OCI-M2 (cell line): ENCODE results near the gene S100A14.

ENCODE experiments used
- DNase-seq: peaks from one replicate; lab custom pipeline; 2025; ENCODE audit not compliant: unreplicated experiment; lab: John Stamatoyannopoulos, UW

Gene S100A14

DNA sequence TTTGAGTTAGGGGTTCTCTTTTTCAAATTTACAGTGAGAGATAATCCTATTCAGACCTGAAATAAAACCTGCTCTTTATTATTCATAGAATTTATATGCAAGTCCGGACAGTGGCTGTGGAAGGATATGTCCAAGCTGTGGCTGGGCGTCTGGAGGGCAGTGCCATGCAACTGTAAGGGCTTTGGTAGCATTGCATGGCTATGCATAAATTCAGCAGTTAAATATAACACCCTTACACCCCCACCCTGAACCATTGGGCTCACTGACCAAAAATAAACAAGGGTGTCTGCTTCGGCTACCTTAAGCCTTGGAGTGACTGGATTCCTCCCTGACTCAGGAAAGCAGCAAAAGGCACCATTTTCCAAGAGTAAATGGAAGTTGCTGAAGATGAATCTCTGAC lies 23.2 kb upstream of the S100A14 start:
- DNase-seq: no peak

- DNase-seq: no peak
Measured at GRCh38 chr1:153638261-153638660, 22.1 kb upstream of the S100A14 start.

DNA sequence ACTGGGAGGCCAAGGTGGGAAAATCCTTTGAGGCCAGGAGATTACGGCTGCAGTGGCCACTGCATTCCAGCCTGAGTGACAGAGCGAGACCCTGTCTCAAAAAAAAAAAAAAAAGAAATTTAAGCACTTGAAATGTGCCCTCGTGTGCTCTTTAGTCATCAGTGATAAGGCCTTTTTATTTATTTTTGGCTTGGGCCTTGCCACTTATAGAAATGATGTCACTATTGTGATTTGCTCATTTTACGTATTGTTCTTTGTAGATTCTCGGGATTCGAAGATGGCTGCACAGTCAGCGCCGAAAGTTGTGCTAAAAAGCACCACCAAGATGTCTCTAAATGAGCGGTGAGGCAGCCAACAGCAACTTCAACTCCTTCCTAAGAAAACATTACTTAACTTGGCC lies 20.2 kb upstream of the S100A14 start:
- no peak for DNase-seq

DNA sequence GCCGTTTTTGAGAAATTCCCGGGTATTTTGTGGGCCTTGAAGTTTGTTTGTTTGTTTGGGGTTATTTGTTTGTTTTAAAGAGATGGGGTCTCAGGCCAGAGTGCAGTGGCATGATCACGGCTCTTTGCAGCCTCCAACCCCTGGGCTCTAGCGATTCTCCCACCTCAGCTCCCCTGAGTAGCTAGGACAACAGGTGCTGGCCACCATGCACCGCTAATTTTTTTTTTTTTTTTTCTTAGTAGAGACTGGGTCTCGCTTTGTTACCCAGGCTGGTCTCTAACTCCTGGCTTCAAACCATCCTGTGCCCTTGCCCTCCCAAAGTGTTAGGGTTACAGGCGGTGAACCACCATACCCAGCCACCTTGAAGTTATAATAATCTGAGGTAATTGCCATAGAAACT lies 19.7 kb upstream of the S100A14 start:
- DNase-seq: no peak

GRCh38 chr1:153633754-153634665 lies 17.9 kb upstream of the S100A14 start, which contains the start of gene CHTOP:
CHTOP (plus strand) TSS chr1:153634066; CDS start chr1:153636589, 2,523 bp downstream.
- peak; percentile 91 for DNase-seq

DNA sequence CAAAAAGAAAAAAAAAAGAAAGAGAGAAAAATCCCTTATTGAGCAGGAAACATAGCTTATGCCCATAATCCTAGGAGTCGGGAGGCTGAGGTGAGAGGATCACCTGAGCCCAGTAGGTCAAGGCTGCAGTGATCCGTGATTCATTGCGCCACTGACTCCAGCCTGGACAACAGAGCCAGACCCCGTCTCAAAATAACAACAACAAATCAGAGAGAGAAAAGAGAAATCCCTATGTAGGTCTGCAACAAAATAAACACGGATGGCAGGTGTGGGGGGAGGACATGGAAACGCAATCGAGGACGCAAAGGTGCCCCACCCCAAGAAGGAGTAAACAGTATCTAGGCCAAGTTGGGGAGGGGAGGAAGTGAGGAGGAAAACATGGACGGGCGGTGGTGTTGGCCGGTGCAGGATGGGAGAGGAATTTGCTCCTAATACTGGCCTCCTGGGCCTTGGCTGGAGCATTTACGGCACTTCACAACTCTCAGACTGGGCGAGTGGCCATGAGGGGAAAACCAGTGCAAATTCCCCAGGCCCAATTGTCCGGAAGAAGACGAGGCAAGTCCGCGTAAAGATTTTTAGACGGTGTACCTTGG lies 17.1 kb upstream of the S100A14 start:
- no peak for DNase-seq

GRCh38 chr1:153631047-153632022 lies 15.2 kb upstream of the S100A14 start:
- no peak for DNase-seq

- no peak for DNase-seq
Measured at GRCh38 chr1:153630384-153630783, 14.3 kb upstream of the S100A14 start.

- no peak for DNase-seq
Measured at GRCh38 chr1:153629971-153630370, 13.8 kb upstream of the S100A14 start.

DNA sequence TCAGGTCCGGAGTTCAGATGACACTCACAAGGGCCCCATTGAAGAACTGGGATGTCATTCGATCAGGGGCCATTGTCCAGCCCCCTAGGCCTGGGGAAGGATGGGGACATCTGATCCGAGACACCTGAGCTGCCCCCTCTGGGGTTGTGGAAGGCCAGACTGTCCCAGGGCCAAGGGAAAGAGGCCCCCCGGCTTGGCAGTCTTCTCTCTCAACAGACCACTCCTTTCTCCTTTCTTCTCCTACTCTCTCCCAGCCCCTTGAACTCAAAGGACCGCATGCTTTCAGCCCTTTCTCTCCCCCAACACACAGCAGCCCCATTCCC lies 13.2 kb upstream of the S100A14 start:
- DNase-seq: no peak

- DNase-seq: no peak
Measured at GRCh38 chr1:153628638-153629342, 12.7 kb upstream of the S100A14 start.

DNA sequence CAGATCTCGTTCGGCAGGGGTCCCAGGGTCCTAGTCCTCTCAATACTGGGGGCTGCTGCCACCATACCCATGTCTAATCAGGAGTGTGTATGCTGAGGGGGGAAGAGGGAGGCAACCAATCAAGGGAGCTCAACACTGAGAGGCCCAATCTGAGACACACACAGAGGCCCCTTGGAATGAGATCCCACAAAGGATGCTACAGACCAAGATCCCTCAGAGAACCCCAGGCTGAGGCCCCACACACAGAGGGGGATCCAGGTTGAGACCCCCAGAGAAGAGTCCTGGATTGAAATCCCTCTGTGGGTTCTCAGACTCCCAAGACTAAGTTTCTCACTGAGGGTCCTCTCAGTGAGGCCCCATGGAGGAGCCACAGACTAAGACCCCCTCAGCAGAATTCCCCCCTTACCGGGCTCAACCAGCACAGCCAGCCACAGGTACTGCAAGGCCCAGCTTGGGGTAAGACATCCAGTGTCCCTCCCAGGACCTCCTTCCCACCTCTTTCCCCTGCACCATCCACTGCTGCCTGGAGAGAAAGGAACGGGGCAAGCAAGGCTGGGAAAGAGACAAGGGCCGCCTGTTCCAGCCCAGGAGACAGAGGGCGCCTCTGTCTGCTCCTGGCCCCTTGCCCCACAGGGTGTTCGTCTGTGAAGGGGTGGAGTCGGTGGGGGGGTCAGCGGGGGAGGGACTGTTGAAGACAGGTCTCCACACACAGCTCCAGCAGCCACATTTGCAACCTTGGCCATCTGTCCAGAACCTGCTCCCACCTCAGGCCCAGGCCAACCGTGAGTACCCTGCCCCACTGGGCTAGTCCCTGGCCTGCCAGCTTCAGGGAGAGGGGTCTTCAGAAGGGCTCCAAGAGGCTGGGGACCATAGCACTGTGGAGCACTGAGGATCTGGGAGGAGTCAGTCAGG lies 11.8 kb upstream of the S100A14 start, which contains the start of gene S100A1:
Gene S100A1, plus strand, starts transcription at position 720 of the 912 bp plus-strand sequence. CDS start 2,088 bp downstream, outside the sequence.
- DNase-seq: no peak

- peak; percentile 29 for DNase-seq
Measured at GRCh38 chr1:153626904-153627714, 11.0 kb upstream of the S100A14 start, which contains the start of gene S100A13. S100A13 (minus strand) TSS chr1:153627505; CDS start chr1:153626472, 1,033 bp downstream.

GRCh38 chr1:153626477-153626903 lies 10.4 kb upstream of the S100A14 start:
- DNase-seq: no peak

GRCh38 chr1:153624965-153625611 lies 9.0 kb upstream of the S100A14 start:
- no peak for DNase-seq

DNA sequence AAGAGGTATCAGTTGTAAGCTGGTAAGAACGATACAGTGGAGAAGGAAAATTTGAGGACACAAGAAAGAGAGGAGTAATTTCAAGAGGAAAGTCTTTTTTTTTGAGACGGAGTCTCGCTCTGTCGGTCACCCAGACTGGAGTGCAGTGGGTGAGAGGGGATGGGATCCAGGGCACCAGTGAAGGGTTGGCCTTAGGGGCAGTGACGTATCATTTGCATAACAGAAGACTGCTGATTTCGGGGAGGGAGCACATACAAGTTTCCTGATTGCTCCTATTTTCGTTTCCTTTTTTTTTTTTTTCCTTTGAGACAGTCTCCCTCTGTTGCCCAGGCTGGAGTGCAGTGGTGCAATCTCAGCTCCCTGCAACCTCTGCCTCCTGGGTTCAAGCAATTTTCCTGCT lies 7.0 kb upstream of the S100A14 start:
- no peak for DNase-seq

DNA sequence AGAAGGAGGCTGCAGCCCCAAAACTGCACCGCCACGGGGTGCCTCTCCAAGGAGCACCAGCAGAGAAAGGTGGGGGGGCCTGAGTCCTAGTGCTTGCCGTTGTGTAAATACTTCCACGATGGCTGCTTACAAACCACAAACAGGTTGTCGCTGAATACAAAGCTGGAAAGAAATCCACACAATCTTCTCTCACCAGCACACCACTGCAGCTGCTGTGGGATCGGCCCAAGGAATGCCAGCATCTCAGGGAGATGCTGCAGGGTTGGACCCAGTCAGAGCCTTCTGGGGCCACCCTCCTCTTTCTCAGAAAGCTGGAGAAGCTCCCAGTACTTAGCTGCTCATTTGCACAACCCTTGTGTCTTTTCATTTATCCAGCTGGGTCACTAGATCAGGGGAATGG lies 3.0 kb upstream of the S100A14 start:
- no peak for DNase-seq

DNA sequence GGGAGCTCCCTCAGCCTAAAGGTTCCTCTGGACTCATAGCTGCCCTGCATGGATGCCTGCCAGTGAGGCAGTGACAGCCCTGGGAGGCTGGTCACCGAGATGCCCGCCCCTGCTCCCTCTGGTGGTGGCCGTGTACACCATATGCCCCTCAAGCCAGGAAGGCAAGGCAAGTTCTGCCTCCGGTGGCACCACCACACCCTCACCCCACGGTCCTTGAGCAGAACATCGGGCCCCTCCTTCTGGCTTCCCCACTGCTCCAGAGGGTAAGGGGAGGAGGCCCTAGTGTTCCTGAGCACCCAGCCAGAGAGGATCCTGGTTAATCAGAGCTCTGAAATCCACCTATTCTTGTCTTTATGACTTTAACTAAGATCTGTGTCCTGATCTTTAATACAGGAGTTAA lies 1.5 kb upstream of the S100A14 start:
- no peak for DNase-seq
